Stomach (tissue), 9 donors: ENCODE measurements around the gene RAB32. TPM values are rescaled to one million over a fixed set of nuclear protein-coding genes. Genes with fewer than 3 reads are reported as not detected.

Source experiments
- DNase-seq, 2 donors: peaks; one replicate each; pipeline versions ENCODE4 v3.0.0 to v3.0.0-alpha.2; 2013 to 2019
- H3K27ac ChIP-seq, 5 donors: fragments of 200-600 bp in 4 of 5; sonication (generic) in 4 of 5; one replicate each; pipeline ENCODE4 v1.5.1; 2013 to 2019; ENCODE audit warnings: mild to moderate bottlenecking in 1 of 5, moderate library complexity in 1 of 5
- H3K27me3 ChIP-seq, 3 donors: fragments of 200-600 bp; sonication (generic); one replicate each; pipeline ENCODE4 v1.5.1; 2017 to 2019; ENCODE audit warnings: mixed run types in 1 of 3
- H3K36me3 ChIP-seq, 4 donors: fragments of 200-600 bp; sonication (generic); 1 replicate in 3 of 4; 2 replicates in 1 of 4; pipeline ENCODE4 v1.5.1; 2016 to 2019
- H3K4me1 ChIP-seq, 4 donors: fragments of 200-600 bp; sonication (generic); one replicate each; pipeline ENCODE4 v1.5.1; 2016 to 2019
- H3K4me3 ChIP-seq, 4 donors: fragments of 200-600 bp; sonication (generic) in 3 of 4; one replicate each; pipeline ENCODE4 v1.5.1; 2016 to 2019; ENCODE audit warnings: mild to moderate bottlenecking in 1 of 4
- H3K9me3 ChIP-seq, 4 donors: fragments of 200-600 bp; sonication (generic); one replicate each; pipeline ENCODE4 v1.5.1; 2016 to 2019
- EP300 ChIP-seq: sonication (generic); formaldehyde crosslinking; IDR thresholded peaks from one replicate; pipeline ENCODE4 v1.6.1; 2017; ENCODE audit warnings: antibody characterized with exemption
- POLR2A ChIP-seq, 4 donors: fragments of 450-650 bp; IDR thresholded peaks; one replicate each; pipeline ENCODE4 v1.6.1; 2016; ENCODE audit warnings: antibody characterized with exemption in 4 of 4, control low read depth in 2 of 4, mild to moderate bottlenecking in 1 of 4, moderate library complexity in 1 of 4
- POLR2AphosphoS5 ChIP-seq, 3 donors: sonication (generic); formaldehyde crosslinking; IDR thresholded peaks; one replicate each; pipeline ENCODE4 v1.6.1; 2016; ENCODE audit warnings: antibody characterized with exemption in 3 of 3
- WGBS, 5 donors: extraction: QIAGEN DNeasy Blood & Tissue Kit in 3 of 5; methylation state at CpG; one replicate each; pipeline versions ENCODE4 v1.1.5 to v1.1.7; 2013 to 2018; 5-methylcytosine and 5-hydroxymethylcytosine counted together
- intact Hi-C: fragments of 100-400 bp; cut with DNase I; formaldehyde crosslinking; loops from one replicate; pipeline ENCODE4 v1.15.1; 2023; ENCODE audit warnings: low total_unique reads
- polyA plus RNA-seq, 3 donors: library from polyadenylated mRNA; stranded (reverse); fragments of 200-250 nt; gene quantifications; one replicate each; pipeline ENCODE4 v1.2.3, GENCODE V29; 2013
- total RNA-seq, 5 donors: library from RNA; depleted of rRNA; stranded (reverse); fragments of >200 nt; gene quantifications; one replicate each; pipeline versions ENCODE4 v1.1.0 to v1.2.3, GENCODE V29; 2014 to 2016
- TF ChIP-seq, protein P1 (sequence below), 7 experiments: fragments of 450-650 bp in 4 of 7; fragments of 200-600 bp in 3 of 7; sonication (generic) in 3 of 7; IDR thresholded peaks; one replicate each; pipeline ENCODE4 v1.5.1; 2016 to 2019; ENCODE audit warnings: antibody characterized with exemption in 7 of 7, control low read depth in 2 of 7, mild to moderate bottlenecking in 1 of 7
- donor health status: healthy with polysubstance abuse.
- donor health status: Bipolar disorder and iron deficiency.
- donor health status: healthy.

RAB32 gene
- total and polyA plus RNA-seq, 8 donors = 3.5 to 46.6 (median 12.1) TPM

DNA sequence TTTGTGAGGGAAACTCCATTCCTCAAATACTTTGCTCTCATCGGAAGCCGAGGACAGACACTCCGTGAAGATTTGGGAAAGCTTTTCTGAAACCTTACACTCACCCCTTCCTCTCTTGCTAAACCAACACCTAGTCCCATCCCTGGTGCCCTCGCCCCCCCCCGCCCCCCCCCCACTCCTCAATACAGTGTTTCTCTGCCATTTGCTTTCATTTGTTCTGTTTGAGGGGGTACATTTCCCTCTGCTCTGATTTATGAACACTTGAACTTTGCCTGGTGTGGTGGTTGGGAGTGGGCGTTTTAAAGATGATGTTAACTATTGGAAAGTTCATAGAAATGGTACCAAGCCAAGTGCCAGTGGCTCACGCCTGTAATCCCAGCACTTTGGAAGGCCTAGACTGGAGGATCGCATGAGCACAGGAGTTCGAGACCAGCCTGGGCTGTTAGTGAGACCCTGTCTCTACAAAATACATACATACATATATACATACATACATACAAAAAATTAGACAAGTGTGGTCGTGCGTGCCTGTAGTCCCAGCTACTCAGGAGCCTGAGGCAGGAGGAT lies 1.1 kb downstream of the RAB32 start:
- WGBS, 5 donors = 47 to 58% (median 53%) methylated on average over 9 to 11 of the region's 11 CpGs
- peaks cover 0 to 5% (median 5%) of the 10 kb centered on the region in 4 donors for H3K36me3 ChIP-seq
- no peaks in the 10 kb centered on the region for H3K27me3 ChIP-seq
- peak overlapping the region; percentile 95 to 99 (median 97) for H3K27ac ChIP-seq
- H3K4me1 ChIP-seq = peaks cover 12 to 54% (median 24%) of the 10 kb centered on the region in 4 donors
- no peaks in the 10 kb centered on the region for H3K9me3 ChIP-seq
- DNase-seq = peak in 1 of 2 donors; percentile 31
- TF ChIP-seq POLR2AphosphoS5 (IDR thresholded peaks at IDR 0.05) = no peak
- TF ChIP-seq, protein P1, sequence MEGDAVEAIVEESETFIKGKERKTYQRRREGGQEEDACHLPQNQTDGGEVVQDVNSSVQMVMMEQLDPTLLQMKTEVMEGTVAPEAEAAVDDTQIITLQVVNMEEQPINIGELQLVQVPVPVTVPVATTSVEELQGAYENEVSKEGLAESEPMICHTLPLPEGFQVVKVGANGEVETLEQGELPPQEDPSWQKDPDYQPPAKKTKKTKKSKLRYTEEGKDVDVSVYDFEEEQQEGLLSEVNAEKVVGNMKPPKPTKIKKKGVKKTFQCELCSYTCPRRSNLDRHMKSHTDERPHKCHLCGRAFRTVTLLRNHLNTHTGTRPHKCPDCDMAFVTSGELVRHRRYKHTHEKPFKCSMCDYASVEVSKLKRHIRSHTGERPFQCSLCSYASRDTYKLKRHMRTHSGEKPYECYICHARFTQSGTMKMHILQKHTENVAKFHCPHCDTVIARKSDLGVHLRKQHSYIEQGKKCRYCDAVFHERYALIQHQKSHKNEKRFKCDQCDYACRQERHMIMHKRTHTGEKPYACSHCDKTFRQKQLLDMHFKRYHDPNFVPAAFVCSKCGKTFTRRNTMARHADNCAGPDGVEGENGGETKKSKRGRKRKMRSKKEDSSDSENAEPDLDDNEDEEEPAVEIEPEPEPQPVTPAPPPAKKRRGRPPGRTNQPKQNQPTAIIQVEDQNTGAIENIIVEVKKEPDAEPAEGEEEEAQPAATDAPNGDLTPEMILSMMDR (IDR thresholded peaks at IDR 0.05) = no peak
- no peak for TF ChIP-seq EP300
- TF ChIP-seq POLR2A (IDR thresholded peaks at IDR 0.05) = no peak
- intact Hi-C loops = loop anchor here (10.0 kb wide), 1 partner anchor 580 kb away; the partner anchor contains the start of gene SHPRH
- H3K4me3 ChIP-seq = peak overlapping the region; percentile 57 to 82 (median 66)

DNA sequence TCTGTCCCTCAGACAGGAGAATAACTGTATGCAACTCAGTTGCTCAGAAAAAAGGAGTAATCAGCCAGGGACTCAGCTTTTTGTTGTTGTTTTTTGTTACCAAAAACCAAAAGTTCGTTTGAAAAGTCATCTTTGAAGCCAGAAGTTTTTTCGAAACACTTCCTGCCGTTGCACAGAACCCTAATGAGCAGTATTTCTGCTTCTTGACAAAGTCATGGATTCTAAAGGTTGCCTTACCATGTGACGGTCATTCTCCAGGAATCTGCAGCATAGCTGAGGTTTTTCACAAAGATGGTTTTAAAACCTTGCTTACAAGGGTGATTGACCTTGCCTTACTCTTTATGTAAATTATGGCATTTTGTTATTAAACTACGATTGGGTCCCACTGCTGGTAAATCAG lies 1.9 kb downstream of the RAB32 start:
- 44 to 63% (median 55%) methylated on average over 5 of the region's 5 CpGs for WGBS, 5 donors
- Histone ChIP-seq H3K4me1 (peaks cover 12 to 55% (median 24%) of the 10 kb centered on the region in 4 donors), H3K27ac (peak overlapping the region in 4 of 5 donors; percentile 95 to 99 (median 97)), H3K27me3 (no peaks in the 10 kb centered on the region), H3K4me3 (peak overlapping the region; percentile 57 to 82 (median 66)), H3K36me3 (peaks cover 0 to 13% (median 13%) of the 10 kb centered on the region in 4 donors), H3K9me3 (no peaks in the 10 kb centered on the region)
- no peak for TF ChIP-seq EP300
- TF ChIP-seq POLR2AphosphoS5 (IDR thresholded peaks at IDR 0.05) = peak in 1 of 3 donors; percentile 21
- no peak for TF ChIP-seq POLR2A (IDR thresholded peaks at IDR 0.05)
- intact Hi-C loops = loop anchor here (10.0 kb wide), 1 partner anchor 581 kb away; the partner anchor contains the start of gene SHPRH
- peak in 1 of 2 donors; percentile 20 for DNase-seq

DNA sequence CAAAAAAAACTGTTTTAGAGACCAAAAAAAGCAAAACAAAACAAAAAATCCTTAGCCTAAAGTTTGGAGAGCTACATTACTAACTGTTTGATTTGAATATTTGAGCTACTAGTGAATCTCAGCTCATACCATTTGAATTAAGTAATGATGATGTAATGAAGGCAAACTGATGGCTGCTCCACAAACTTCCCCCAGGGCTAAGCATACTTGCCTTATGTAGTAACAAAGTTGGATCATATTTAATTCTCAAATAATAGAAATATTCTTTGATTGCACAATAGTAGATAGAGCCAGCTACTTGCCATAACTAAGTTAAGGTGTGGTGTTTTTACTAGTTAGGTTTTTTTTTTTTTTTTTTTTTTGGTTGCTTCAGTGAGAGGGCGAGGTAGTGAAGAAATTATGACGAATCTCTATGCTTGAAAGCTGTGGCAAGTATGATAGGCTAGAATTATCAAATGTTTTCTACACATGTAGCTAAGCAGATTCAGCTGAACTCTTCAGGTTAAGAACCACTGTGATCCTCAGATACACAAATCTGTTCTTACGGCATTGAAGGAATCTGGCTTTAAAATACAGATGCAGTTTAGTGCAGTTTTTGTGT lies 2.9 kb downstream of the RAB32 start:
- DNase-seq = peak in 1 of 2 donors; percentile 81
- TF ChIP-seq, protein P1 (IDR thresholded peaks at IDR 0.05) = no peak
- TF ChIP-seq POLR2AphosphoS5 (IDR thresholded peaks at IDR 0.05) (peak in 1 of 3 donors; percentile 38), POLR2A (IDR thresholded peaks at IDR 0.05) (no peak), EP300 (no peak)
- WGBS, 5 donors = 29 to 52% (median 46%) methylated on average over 3 of the region's 3 CpGs
- no peaks in the 10 kb centered on the region for H3K9me3 ChIP-seq
- H3K4me3 ChIP-seq = peak overlapping the region in 1 of 4 donors; percentile 59
- peaks cover 0 to 19% (median 14%) of the 10 kb centered on the region in 4 donors for H3K36me3 ChIP-seq
- H3K27ac ChIP-seq = peak overlapping the region in 4 of 5 donors; percentile 95 to 99 (median 97)
- intact Hi-C loops = loop anchor here (10.0 kb wide), 1 partner anchor 582 kb away; the partner anchor contains the start of gene SHPRH
- H3K4me1 ChIP-seq = peaks cover 12 to 63% (median 28%) of the 10 kb centered on the region in 4 donors
- H3K27me3 ChIP-seq = no peaks in the 10 kb centered on the region

DNA sequence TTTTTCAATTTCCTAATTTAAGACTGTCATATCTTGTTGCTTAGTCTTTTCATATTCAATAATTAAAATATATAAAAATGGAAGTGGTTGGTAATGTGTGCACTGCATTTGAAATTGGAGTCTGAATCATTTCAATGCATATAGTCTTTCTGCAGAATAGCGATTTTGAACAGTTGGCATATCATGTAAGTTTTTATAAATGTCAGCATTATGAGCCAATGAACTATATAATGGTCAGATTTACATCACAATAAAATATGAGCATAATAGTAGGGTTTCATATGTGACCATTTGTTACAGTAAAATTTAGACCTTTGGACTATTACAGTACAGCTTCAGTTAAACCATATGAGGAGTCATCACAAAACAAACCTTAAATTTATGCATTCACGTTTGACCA lies 4.3 kb downstream of the RAB32 start:
- peak overlapping the region in 1 of 5 donors; percentile 97 for H3K27ac ChIP-seq
- no peak for TF ChIP-seq POLR2A (IDR thresholded peaks at IDR 0.05)
- TF ChIP-seq POLR2AphosphoS5 (IDR thresholded peaks at IDR 0.05) = no peak
- TF ChIP-seq EP300 = no peak
- TF ChIP-seq, protein P1 (IDR thresholded peaks at IDR 0.05) = no peak
- 73 to 85% (median 82%) methylated on average over 2 of the region's 2 CpGs for WGBS, 5 donors

More for the DNA sequence above, 4.3 kb downstream of the RAB32 start:
- no peak for DNase-seq
- peaks cover 12 to 73% (median 29%) of the 10 kb centered on the region in 4 donors for H3K4me1 ChIP-seq
- no peaks in the 10 kb centered on the region for H3K9me3 ChIP-seq
- H3K4me3 ChIP-seq = no peak overlapping the region
- intact Hi-C loops = loop anchor here (10.0 kb wide), 1 partner anchor 583 kb away; the partner anchor contains the start of gene SHPRH
- no peaks in the 10 kb centered on the region for H3K27me3 ChIP-seq
- H3K36me3 ChIP-seq = peaks cover 0 to 19% (median 15%) of the 10 kb centered on the region in 4 donors
